Neural crest cell (in vitro differentiated cells): Measurements from ENCODE around the gene RBM34. TPM values are rescaled to one million over a fixed set of nuclear protein-coding genes. Genes with fewer than 3 reads are reported as not detected.

Experiments
- DNase-seq: peaks from one replicate; pipeline ENCODE4 v3.0.0; 2021; ENCODE audit warnings: low read depth, mixed read lengths, low spot score
- H3K27ac Mint-ChIP-seq: one replicate; pipeline ENCODE4 v1.8.0; 2021; ENCODE audit warnings: mild to moderate bottlenecking, mixed read lengths; ENCODE audit not compliant: unreplicated experiment
- H3K27me3 Mint-ChIP-seq: 2 replicates; pipeline ENCODE4 v1.8.0; 2021; ENCODE audit warnings: low read depth, mild to moderate bottlenecking, mixed read lengths
- H3K36me3 Mint-ChIP-seq: 2 replicates; pipeline ENCODE4 v1.8.0; 2021; ENCODE audit warnings: low read depth, mild to moderate bottlenecking, mixed read lengths
- H3K4me1 Mint-ChIP-seq: 2 replicates; pipeline ENCODE4 v1.8.0; 2021; ENCODE audit warnings: mixed read lengths
- H3K4me3 Mint-ChIP-seq: one replicate; pipeline ENCODE4 v1.8.0; 2021; ENCODE audit warnings: mild to moderate bottlenecking, mixed read lengths
- H3K9me3 Mint-ChIP-seq: 2 replicates; pipeline ENCODE4 v1.8.0; 2021; ENCODE audit warnings: mixed read lengths
- total RNA-seq: library from RNA; stranded (reverse); gene quantifications from 2 replicates; pipeline ENCODE4 v1.2.1, GENCODE V29; 2021
- TF ChIP-seq, protein P1 (sequence below): fragments of 200-600 bp; sonication (generic); conservative IDR thresholded peaks from 2 replicates; pipeline ENCODE4 v1.5.0; 2021; ENCODE audit warnings: antibody characterized with exemption, mild to moderate bottlenecking

The RBM34 gene
- total RNA-seq, 1 donor from 2014 or later = 102 TPM

DNA sequence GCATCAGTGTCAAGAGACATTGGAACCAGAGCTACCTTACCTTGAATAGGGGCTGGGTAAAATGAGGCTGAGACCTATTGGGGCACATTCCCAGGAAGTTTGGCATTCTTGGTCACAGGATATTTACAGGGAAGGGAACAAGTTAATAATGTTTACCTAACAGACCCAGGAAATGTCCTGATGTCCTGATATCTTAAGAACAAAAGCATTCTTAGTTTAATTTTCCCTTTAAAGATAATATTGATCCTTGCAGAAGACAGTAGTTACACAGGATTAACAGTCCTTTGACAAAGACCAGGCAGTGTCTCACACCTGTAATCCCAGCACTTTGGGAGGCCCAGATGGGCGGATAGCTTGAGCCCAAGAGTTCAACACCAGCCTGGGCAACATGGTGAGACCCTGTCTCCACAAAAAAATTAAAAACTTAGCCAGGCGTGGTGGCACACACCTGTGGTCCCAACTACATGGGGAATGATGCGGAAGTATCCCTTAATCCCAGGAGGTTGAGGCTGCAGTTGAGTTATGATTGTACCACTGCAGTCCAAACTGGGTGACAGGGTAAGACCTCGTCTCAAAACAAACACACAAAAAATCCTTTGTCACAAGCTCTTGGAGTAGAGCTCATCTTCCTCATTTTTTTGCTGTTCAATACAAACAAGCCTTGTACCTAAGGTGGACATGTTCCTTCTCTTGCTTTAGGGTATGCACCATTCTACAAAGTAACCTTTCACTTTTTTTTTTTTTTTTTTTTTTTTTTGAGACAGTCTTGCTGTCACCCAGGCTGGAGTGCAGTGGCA, 31.1 kb downstream of the RBM34 start:
- Mint-ChIP-seq H3K27ac (no peak overlapping the region), H3K9me3 (no peaks in the 10 kb centered on the region), H3K27me3 (no peaks in the 10 kb centered on the region), H3K4me1 (peaks cover 29% of the 10 kb centered on the region), H3K36me3 (peaks cover 20% of the 10 kb centered on the region), H3K4me3 (peak overlapping the region; percentile 99)
- no peak for DNase-seq
- TF ChIP-seq, protein P1, sequence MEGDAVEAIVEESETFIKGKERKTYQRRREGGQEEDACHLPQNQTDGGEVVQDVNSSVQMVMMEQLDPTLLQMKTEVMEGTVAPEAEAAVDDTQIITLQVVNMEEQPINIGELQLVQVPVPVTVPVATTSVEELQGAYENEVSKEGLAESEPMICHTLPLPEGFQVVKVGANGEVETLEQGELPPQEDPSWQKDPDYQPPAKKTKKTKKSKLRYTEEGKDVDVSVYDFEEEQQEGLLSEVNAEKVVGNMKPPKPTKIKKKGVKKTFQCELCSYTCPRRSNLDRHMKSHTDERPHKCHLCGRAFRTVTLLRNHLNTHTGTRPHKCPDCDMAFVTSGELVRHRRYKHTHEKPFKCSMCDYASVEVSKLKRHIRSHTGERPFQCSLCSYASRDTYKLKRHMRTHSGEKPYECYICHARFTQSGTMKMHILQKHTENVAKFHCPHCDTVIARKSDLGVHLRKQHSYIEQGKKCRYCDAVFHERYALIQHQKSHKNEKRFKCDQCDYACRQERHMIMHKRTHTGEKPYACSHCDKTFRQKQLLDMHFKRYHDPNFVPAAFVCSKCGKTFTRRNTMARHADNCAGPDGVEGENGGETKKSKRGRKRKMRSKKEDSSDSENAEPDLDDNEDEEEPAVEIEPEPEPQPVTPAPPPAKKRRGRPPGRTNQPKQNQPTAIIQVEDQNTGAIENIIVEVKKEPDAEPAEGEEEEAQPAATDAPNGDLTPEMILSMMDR = no peak

DNA sequence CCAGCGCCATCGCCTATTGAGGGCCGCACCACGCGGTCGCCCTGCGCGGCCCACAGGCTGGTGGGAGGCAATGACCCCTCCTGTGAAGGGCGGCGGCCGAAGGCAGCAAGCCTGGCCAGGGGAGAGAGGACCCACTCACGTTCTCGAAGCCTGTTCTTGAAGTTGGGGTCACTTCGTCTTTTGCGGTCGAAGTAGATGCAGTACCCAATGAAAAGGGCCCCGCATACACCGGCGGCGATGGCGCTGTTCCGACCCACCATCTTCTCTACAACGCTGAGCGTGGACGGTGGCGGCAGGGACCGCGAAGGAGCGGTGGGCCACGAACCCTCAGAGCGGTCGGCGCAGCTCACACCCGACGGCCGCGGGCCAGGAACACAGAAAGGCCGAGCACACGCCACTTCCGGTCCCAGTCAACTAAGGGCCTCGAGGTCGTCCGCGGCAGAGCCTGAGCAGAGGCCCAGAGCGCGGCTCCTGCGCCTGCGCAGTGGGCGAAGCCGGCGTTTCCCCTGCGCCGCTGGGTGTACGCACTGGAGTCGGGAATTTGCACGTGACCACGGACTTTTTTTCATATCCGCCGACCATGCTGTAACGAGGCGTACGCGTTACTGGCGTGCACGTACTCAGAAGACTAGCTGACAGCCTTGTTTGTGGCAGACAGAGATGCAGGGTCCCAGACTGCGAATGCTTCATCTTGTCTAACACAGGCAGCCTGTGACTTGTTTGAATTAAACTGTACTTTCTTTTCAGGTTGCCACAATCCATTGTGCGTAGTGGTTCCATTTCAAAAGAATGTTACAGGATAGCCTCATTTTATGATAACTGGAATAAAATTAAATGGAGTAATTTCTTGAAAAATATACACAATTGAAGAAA, 32.4 kb downstream of the RBM34 start, which contains the start of gene TOMM20:
TOMM20 (minus strand) TSS at position 382 of the 873 bp plus-strand sequence; CDS start at position 260, 122 bp downstream.
- no peaks in the 10 kb centered on the region for H3K9me3 Mint-ChIP-seq
- peak within 1 kb of the TSS; percentile 99 for H3K27ac Mint-ChIP-seq
- peak within 1 kb of the TSS; percentile 99 for H3K4me3 Mint-ChIP-seq
- H3K36me3 Mint-ChIP-seq = peaks cover 22% of the 10 kb centered on the region
- TF ChIP-seq, protein P1 = no peak
- no peaks in the 10 kb centered on the region for H3K27me3 Mint-ChIP-seq
- DNase-seq = peak; percentile 88
- peaks cover 34% of the 10 kb centered on the region for H3K4me1 Mint-ChIP-seq

DNA sequence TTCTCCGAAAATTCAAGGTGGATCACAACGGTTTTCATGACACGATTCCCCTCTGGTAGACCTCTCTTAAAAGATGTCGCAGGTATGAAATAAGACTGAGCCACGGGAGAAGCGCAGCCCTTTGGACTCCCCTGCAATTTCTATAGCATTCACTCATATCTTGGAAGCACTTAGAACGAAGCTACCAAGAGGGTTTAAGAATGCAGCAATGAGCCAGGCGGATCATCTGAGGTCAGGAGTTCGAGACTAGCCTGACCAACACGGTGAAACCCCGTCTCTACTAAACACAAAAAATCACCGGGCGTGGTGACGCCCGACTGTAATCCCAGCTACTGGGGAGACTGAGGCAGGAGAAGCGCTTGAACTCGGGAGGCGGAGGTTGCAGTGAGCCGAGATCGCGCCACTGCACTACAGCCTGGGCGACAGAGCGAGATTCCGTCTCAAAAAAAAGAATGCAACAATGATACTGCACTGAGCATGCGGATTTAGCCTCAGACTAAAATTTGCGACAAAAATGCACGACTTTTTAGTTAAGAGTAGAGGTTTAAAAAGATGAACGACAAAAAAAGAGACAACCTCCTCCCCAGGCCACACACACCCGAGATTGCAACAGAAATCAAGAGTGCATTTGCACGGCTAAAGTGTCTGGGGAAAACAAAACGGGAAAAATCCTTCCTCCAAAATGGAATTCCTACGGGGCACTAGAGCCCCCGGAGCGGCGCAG, 33.2 kb downstream of the RBM34 start:
- Mint-ChIP-seq H3K36me3 (peaks cover 25% of the 10 kb centered on the region), H3K9me3 (no peaks in the 10 kb centered on the region)

DNA sequence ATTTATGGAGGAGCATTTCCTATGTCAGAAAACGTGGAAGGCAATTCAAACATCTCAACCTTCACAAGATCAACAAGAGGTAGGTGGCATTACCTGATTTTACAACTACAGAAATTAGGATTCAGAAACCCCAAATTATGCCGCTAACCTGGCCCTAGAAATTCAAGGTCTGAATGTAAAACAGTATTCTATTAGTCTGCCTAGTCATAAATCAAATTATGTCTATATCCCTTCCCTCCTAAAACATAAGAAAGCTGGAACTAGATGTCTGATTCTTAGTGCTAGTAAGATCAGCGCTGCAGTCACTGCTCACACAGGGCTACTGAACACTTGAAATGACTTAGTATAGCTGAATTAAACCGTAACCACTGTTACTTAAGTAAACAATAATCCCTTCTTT, 33.8 kb downstream of the RBM34 start:
- H3K36me3 Mint-ChIP-seq = peaks cover 25% of the 10 kb centered on the region
- peak overlapping the region; percentile 99 for H3K4me3 Mint-ChIP-seq
- H3K27ac Mint-ChIP-seq = peak overlapping the region; percentile 99
- H3K4me1 Mint-ChIP-seq = peaks cover 42% of the 10 kb centered on the region
- H3K9me3 Mint-ChIP-seq = no peaks in the 10 kb centered on the region
- no peaks in the 10 kb centered on the region for H3K27me3 Mint-ChIP-seq
- no peak for DNase-seq
- TF ChIP-seq, protein P1 = no peak

More for the DNA sequence above, 33.2 kb downstream of the RBM34 start:
- Mint-ChIP-seq H3K27me3 (no peaks in the 10 kb centered on the region), H3K4me1 (peaks cover 38% of the 10 kb centered on the region), H3K4me3 (peak overlapping the region; percentile 99), H3K27ac (peak overlapping the region; percentile 99)
- no peak for DNase-seq
- TF ChIP-seq, protein P1 = no peak

DNA sequence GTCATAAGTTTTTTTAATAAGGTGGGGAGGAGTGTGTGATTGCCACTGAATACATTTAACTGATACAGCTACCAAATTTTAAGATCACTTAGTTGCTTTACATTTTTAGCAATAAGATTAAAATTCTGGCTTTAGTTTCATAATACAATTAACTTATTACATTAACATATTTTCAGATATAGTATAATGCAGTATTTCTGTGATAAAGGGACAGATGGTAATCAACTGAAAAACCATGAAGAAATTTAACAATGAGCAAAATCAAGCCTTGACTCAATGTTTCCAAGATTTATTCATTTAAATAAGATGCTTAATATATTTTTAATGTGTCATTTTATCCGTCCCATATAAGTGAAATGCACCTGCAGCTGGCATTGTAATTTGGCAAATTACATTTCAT, 36.4 kb downstream of the RBM34 start:
- TF ChIP-seq, protein P1 = no peak
- peaks cover 23% of the 10 kb centered on the region for H3K36me3 Mint-ChIP-seq
- H3K27ac Mint-ChIP-seq = no peak overlapping the region

More for the DNA sequence above, 36.4 kb downstream of the RBM34 start:
- no peaks in the 10 kb centered on the region for H3K27me3 Mint-ChIP-seq
- H3K4me1 Mint-ChIP-seq = peaks cover 39% of the 10 kb centered on the region
- H3K4me3 Mint-ChIP-seq = peak overlapping the region; percentile 72
- H3K9me3 Mint-ChIP-seq = no peaks in the 10 kb centered on the region
- no peak for DNase-seq
